Mesendoderm (in vitro differentiated cells): ENCODE results near the gene ARL14.
A peak's percentile ranks its signal among the peaks of the same experiment; 100 is the strongest.

ENCODE experiments used
- DNase-seq: peaks from one replicate; pipeline ENCODE4 v3.0.0; 2013
- H2AK5ac ChIP-seq: 2 replicates; pipeline ENCODE4 v1.6.1; 2013; ENCODE audit warnings: low read length, inconsistent platforms
- H2BK120ac ChIP-seq: 2 replicates; pipeline ENCODE4 v1.6.1; 2013; ENCODE audit warnings: low read depth, mild to moderate bottlenecking, low read length, moderate library complexity, mixed read lengths
- H2BK15ac ChIP-seq: replicated peaks from 2 replicates; pipeline ENCODE4 v1.6.1; 2013; ENCODE audit warnings: low read depth, mild to moderate bottlenecking, moderate library complexity
- H2BK5ac ChIP-seq: 2 replicates; pipeline ENCODE4 v1.6.1; 2013; ENCODE audit warnings: low read length, inconsistent platforms
- H3K18ac ChIP-seq: 2 replicates; pipeline ENCODE4 v1.6.1; 2013; ENCODE audit warnings: mild to moderate bottlenecking, low read length, mixed read lengths
- H3K23ac ChIP-seq: one replicate; pipeline ENCODE4 v1.6.1; 2013; ENCODE audit warnings: low read length
- H3K27ac ChIP-seq: 2 replicates; pipeline ENCODE4 v1.5.1; 2013; ENCODE audit warnings: low read depth, mild to moderate bottlenecking, inconsistent platforms, low read length, moderate library complexity
- H3K27me3 ChIP-seq: 2 replicates; pipeline ENCODE4 v1.6.1; 2013; ENCODE audit warnings: low read length, control low read depth, mild to moderate bottlenecking, inconsistent platforms; ENCODE audit not compliant: insufficient read depth, poor library complexity
- H3K36me3 ChIP-seq: 2 replicates; pipeline ENCODE4 v1.6.1; 2013; ENCODE audit warnings: low read length, inconsistent platforms; ENCODE audit not compliant: control insufficient read depth, insufficient read depth
- H3K4ac ChIP-seq: one replicate; pipeline ENCODE4 v1.6.1; 2013; ENCODE audit warnings: low read depth, mild to moderate bottlenecking, low read length, moderate library complexity
- H3K4me1 ChIP-seq: 2 replicates; pipeline ENCODE4 v1.6.1; 2013; ENCODE audit warnings: low read depth, low read length, inconsistent platforms; ENCODE audit not compliant: control insufficient read depth
- H3K4me2 ChIP-seq: 2 replicates; pipeline ENCODE4 v1.6.1; 2013; ENCODE audit warnings: low read length
- H3K4me3 ChIP-seq: 2 replicates; pipeline ENCODE4 v1.5.1; 2013; ENCODE audit warnings: mild to moderate bottlenecking, low read length
- H3K56ac ChIP-seq: one replicate; pipeline ENCODE4 v1.6.1; 2013; ENCODE audit warnings: low read length
- H3K79me1 ChIP-seq: 2 replicates; pipeline ENCODE4 v1.6.1; 2013; ENCODE audit warnings: low read length, inconsistent platforms
- H3K79me2 ChIP-seq: 2 replicates; pipeline ENCODE4 v1.6.1; 2013; ENCODE audit warnings: mild to moderate bottlenecking, low read length; ENCODE audit not compliant: control insufficient read depth, insufficient read depth
- H3K9ac ChIP-seq: 2 replicates; pipeline ENCODE4 v1.6.1; 2013; ENCODE audit warnings: low read length, inconsistent platforms
- H4K5ac ChIP-seq: one replicate; pipeline ENCODE4 v1.6.1; 2013; ENCODE audit warnings: low read length
- H4K8ac ChIP-seq: one replicate; pipeline ENCODE4 v1.6.1; 2013; ENCODE audit warnings: low read depth, mild to moderate bottlenecking, control low read depth, low read length, moderate library complexity
- WGBS: extraction: QIAGEN DNeasy Blood & Tissue Kit; methylation state at CpG from one replicate; pipeline ENCODE4 v1.1.7; 2013; ENCODE audit warnings: low lambda C conversion rate, missing lambda C conversion rate; ENCODE audit not compliant: insufficient coverage; ENCODE audit errors: extremely low coverage; 5-methylcytosine and 5-hydroxymethylcytosine counted together

The ARL14 gene

DNA sequence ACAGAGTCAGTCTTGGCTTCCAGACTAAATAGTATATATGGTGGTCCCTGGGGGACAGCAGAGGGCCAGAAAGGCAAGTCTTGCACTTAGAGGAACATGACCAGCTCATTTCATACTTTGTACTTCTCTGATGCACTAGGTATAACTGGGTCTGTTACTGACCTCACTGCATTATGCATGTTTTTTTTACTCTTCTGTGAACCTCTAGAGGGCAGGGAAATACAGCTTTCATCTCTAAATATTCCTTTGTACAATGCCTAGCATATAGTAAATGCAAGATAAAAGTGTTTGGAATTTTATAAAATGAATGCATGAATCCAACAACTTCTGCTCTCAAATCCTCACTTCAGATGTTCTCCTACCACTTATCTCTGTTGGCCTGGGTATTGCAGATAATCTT is 23.4 kb upstream of the ARL14 start:
- no peaks in the 10 kb centered on the region for H3K4me1 ChIP-seq
- H3K56ac ChIP-seq, result no peak overlapping the region
- H3K4me3 ChIP-seq, result no peak overlapping the region
- H4K5ac ChIP-seq, result no peak overlapping the region
- DNase-seq, result no peak
- H3K79me2 ChIP-seq, result no peaks in the 10 kb centered on the region
- no peaks in the 10 kb centered on the region for H3K27me3 ChIP-seq
- H3K9ac ChIP-seq, result no peak overlapping the region
- H2BK15ac ChIP-seq, result no peak overlapping the region
- H3K18ac ChIP-seq, result no peak overlapping the region
- no peaks in the 10 kb centered on the region for H3K79me1 ChIP-seq
- no peak overlapping the region for H3K23ac ChIP-seq
- no peaks in the 10 kb centered on the region for H3K36me3 ChIP-seq
- H4K8ac ChIP-seq, result no peak overlapping the region
- H3K27ac ChIP-seq, result no peak overlapping the region
- H2AK5ac ChIP-seq, result no peak overlapping the region
- no peak overlapping the region for H2BK5ac ChIP-seq
- no peak overlapping the region for H3K4me2 ChIP-seq
- no peak overlapping the region for H3K4ac ChIP-seq
- H2BK120ac ChIP-seq, result no peak overlapping the region

DNA sequence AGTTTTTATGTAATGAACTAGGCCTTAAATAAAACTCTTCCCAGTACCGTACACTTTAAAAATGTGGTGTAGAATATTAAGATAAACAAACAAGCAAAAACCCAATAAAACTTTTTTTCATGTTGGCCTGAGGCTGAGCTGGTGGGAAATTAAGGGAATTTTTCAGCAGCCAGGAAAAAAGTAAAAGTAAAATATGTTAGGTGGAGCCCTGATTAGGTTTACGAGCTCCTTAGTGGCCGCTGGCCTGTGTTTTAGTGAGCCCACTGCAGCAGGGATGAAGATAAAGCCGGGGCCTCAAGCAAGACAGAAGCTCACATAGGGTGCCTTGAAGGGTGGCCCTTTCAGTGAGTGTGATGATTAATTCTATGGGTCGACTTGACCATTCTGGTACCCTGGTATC is 16.1 kb upstream of the ARL14 start:
- H4K5ac ChIP-seq, result no peak overlapping the region
- H2BK15ac ChIP-seq, result no peak overlapping the region
- peaks cover 2% of the 10 kb centered on the region for H3K4me1 ChIP-seq
- no peak overlapping the region for H3K9ac ChIP-seq
- no peak overlapping the region for H3K27ac ChIP-seq
- no peaks in the 10 kb centered on the region for H3K79me1 ChIP-seq
- peak overlapping the region; percentile 51 for H3K18ac ChIP-seq
- no peak overlapping the region for H3K56ac ChIP-seq
- no peak overlapping the region for H2BK120ac ChIP-seq
- H4K8ac ChIP-seq, result no peak overlapping the region
- no CpG with 5 or more reads among the region's 5 CpGs for WGBS
- DNase-seq, result no peak
- no peak overlapping the region for H3K4me2 ChIP-seq
- no peak overlapping the region for H3K4ac ChIP-seq
- H3K4me3 ChIP-seq, result no peak overlapping the region
- no peaks in the 10 kb centered on the region for H3K36me3 ChIP-seq
- no peaks in the 10 kb centered on the region for H3K27me3 ChIP-seq
- no peaks in the 10 kb centered on the region for H3K79me2 ChIP-seq
- H2AK5ac ChIP-seq, result no peak overlapping the region
- no peak overlapping the region for H3K23ac ChIP-seq
- H2BK5ac ChIP-seq, result no peak overlapping the region

GRCh38 chr3:160661660-160662059 is 15.3 kb upstream of the ARL14 start:
- no CpG with 5 or more reads among the region's 1 CpG for WGBS
- H3K9ac ChIP-seq, result no peak overlapping the region
- H3K27me3 ChIP-seq, result no peaks in the 10 kb centered on the region
- no peak overlapping the region for H3K27ac ChIP-seq
- H4K5ac ChIP-seq, result no peak overlapping the region
- H2AK5ac ChIP-seq, result no peak overlapping the region
- H2BK5ac ChIP-seq, result no peak overlapping the region
- peaks cover 4% of the 10 kb centered on the region for H3K4me1 ChIP-seq
- H3K36me3 ChIP-seq, result no peaks in the 10 kb centered on the region
- no peak overlapping the region for H2BK120ac ChIP-seq
- no peak overlapping the region for H2BK15ac ChIP-seq
- no peak overlapping the region for H3K4me3 ChIP-seq
- peak overlapping the region; percentile 10 for H3K56ac ChIP-seq
- no peak overlapping the region for H3K4me2 ChIP-seq
- no peak overlapping the region for H4K8ac ChIP-seq
- H3K4ac ChIP-seq, result no peak overlapping the region
- DNase-seq, result peak; percentile 81
- no peaks in the 10 kb centered on the region for H3K79me2 ChIP-seq
- no peak overlapping the region for H3K18ac ChIP-seq
- no peaks in the 10 kb centered on the region for H3K79me1 ChIP-seq
- H3K23ac ChIP-seq, result no peak overlapping the region

GRCh38 chr3:160665231-160665630 is 11.7 kb upstream of the ARL14 start:
- Histone ChIP-seq H3K79me2 (no peaks in the 10 kb centered on the region), H3K18ac (no peak overlapping the region), H3K56ac (no peak overlapping the region), H2BK15ac (no peak overlapping the region), H3K4ac (no peak overlapping the region), H4K8ac (no peak overlapping the region), H4K5ac (no peak overlapping the region), H2AK5ac (no peak overlapping the region), H3K4me3 (no peak overlapping the region), H3K9ac (no peak overlapping the region), H3K4me2 (no peak overlapping the region), H3K79me1 (no peaks in the 10 kb centered on the region), H3K4me1 (peaks cover 6% of the 10 kb centered on the region), H2BK5ac (no peak overlapping the region), H3K23ac (no peak overlapping the region), H3K27ac (no peak overlapping the region), H3K27me3 (no peaks in the 10 kb centered on the region), H2BK120ac (no peak overlapping the region), H3K36me3 (no peaks in the 10 kb centered on the region)
- WGBS, result no CpG with 5 or more reads among the region's 3 CpGs
- no peak for DNase-seq

DNA sequence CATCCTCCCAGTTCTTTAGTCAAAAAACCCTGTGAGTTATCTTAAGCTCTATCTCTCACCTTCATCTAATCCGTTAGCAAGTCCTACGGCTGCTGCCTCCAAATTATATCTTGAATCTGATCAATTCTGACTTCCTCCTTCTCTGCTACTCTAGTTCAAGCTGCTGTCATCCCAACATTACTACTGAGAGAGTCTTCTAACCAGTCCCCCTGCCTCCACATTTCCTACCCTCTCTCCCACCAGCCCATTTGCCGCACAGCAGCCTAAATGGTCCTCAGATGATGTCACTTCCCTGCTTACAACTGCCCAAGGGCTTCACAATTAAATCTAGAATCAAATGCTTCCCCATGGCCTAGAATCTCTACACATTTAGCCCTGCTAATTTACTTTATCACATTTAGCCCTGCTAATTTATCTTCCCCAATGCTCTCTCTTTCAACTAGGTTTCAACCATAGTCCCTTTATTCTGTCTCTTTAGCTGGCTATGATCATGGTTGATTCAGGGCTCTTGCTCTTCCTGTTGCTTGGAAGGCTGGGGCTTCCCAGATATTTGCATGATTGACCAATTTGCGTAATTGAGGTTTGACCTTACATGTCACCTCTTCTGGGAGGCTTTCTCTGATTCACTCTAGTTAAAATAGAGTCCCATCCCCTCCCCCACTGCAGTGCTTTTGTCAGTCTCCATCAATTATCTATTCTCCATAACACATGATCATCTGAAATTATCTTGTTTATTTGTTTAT is 11.0 kb upstream of the ARL14 start:
- Histone ChIP-seq H3K79me1 (no peaks in the 10 kb centered on the region), H3K23ac (no peak overlapping the region), H3K18ac (peak overlapping the region; percentile 2), H3K4me2 (no peak overlapping the region), H2BK5ac (no peak overlapping the region), H2AK5ac (no peak overlapping the region), H2BK120ac (no peak overlapping the region), H3K4me1 (peaks cover 6% of the 10 kb centered on the region), H3K4me3 (no peak overlapping the region), H4K5ac (no peak overlapping the region), H3K79me2 (no peaks in the 10 kb centered on the region), H3K9ac (no peak overlapping the region), H4K8ac (no peak overlapping the region), H3K27ac (no peak overlapping the region), H3K56ac (peak overlapping the region; percentile 11), H2BK15ac (no peak overlapping the region), H3K27me3 (no peaks in the 10 kb centered on the region), H3K36me3 (no peaks in the 10 kb centered on the region), H3K4ac (no peak overlapping the region)
- WGBS, result no CpG with 5 or more reads among the region's 4 CpGs
- DNase-seq, result peak; percentile 94

GRCh38 chr3:160667452-160667851 is 9.5 kb upstream of the ARL14 start:
- Histone ChIP-seq H2BK5ac (no peak overlapping the region), H3K79me2 (no peaks in the 10 kb centered on the region), H3K27me3 (no peaks in the 10 kb centered on the region), H2AK5ac (no peak overlapping the region), H3K4me3 (no peak overlapping the region), H2BK120ac (no peak overlapping the region), H4K8ac (no peak overlapping the region), H3K27ac (no peak overlapping the region), H3K36me3 (no peaks in the 10 kb centered on the region), H3K4me2 (no peak overlapping the region), H3K4me1 (peaks cover 6% of the 10 kb centered on the region), H3K23ac (no peak overlapping the region), H2BK15ac (no peak overlapping the region), H4K5ac (no peak overlapping the region), H3K4ac (no peak overlapping the region), H3K79me1 (no peaks in the 10 kb centered on the region), H3K18ac (peak overlapping the region; percentile 80), H3K56ac (no peak overlapping the region), H3K9ac (no peak overlapping the region)
- DNase-seq, result peak; percentile 61
